ENCODE results near the gene ADIRF. TPM values are rescaled to one million over a fixed set of nuclear protein-coding genes. Genes with fewer than 3 reads are reported as not detected.
A peak's percentile ranks its signal among the peaks of the same experiment; 100 is the strongest.
"Not testable (repeated sequence)": the region's sequence is repeated elsewhere in the genome, so short reads cannot be mapped to it uniquely, and the experiment has no call there.

ADIRF gene
- total RNA-seq, 1 donor from 2014 or later: not detected

GRCh38 chr10:86950349-86950748 is 17.9 kb upstream of the ADIRF start:
- no peak for TF ChIP-seq CTCF (IDR thresholded peaks at IDR 0.05)

DNA sequence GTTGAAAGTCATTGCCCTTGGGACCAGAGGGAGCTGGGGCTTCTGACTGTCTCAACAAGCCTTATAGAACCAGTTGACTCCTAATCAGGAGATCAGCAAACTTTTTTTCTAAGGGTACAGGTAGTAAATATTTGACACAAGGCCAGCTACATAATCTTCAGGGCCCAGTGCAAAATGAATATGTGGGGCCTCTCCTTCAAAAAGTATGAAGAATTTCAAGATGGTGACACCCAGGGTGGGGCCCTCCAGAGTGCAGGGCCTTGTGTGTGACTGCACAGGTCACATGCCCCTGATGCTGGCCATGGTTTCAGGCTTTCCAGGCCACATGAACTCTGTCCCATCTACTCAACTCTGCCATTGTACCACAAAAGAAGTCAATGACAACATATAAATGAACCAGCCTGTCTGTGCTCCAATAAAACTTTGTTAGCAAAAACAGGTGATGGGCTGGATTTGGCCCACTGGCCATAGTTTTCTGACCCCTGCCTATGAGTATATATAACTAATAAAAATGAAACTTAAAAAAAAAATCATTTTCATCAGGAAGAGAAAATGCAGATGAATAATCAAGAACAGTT is 17.0 kb upstream of the ADIRF start:
- H3K27ac Mint-ChIP-seq (ENCODE audit: unreplicated experiment): no peak overlapping the region

More at GRCh38 chr10:86950349-86950748, 17.9 kb upstream of the ADIRF start:
- Mint-ChIP-seq H3K4me3 (ENCODE audit: unreplicated experiment) (no peak overlapping the region), H3K36me3 (ENCODE audit: unreplicated experiment) (peaks cover 5% of the 10 kb centered on the region), H3K9me3 (ENCODE audit: unreplicated experiment) (peaks cover 9% of the 10 kb centered on the region), H3K4me1 (ENCODE audit: unreplicated experiment) (peaks cover 27% of the 10 kb centered on the region), H3K27ac (ENCODE audit: unreplicated experiment) (no peak overlapping the region), H3K27me3 (ENCODE audit: unreplicated experiment) (peaks cover 17% of the 10 kb centered on the region)
- no peak for DNase-seq (ENCODE audit: extremely low spot score, unreplicated experiment)

DNA sequence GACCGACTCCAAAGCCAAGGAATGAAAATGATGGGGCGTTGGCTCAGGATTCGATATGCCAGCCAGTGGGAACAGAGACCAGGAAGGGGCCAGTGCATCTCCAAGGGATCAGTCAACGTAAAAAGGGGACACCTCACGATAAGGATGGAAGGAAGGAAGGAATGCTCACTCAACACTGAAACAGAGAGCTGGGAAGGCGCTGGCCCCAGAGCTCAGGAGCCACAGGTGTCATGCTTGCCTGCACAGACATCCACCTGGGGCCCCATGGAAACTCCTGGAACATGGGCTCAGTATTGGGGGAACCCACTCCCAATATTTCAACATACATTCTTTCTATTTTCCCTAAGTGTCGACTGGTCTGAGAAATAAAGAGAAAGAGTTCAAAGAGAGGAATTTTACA is 16.2 kb upstream of the ADIRF start:
- peaks cover 32% of the 10 kb centered on the region for H3K4me1 Mint-ChIP-seq (ENCODE audit: unreplicated experiment)
- DNase-seq (ENCODE audit: extremely low spot score, unreplicated experiment): no peak
- no peak for TF ChIP-seq CTCF (IDR thresholded peaks at IDR 0.05)
- H3K27me3 Mint-ChIP-seq (ENCODE audit: unreplicated experiment): peaks cover 11% of the 10 kb centered on the region
- H3K9me3 Mint-ChIP-seq (ENCODE audit: unreplicated experiment): peaks cover 9% of the 10 kb centered on the region
- no peak overlapping the region for H3K4me3 Mint-ChIP-seq (ENCODE audit: unreplicated experiment)
- peaks cover 5% of the 10 kb centered on the region for H3K36me3 Mint-ChIP-seq (ENCODE audit: unreplicated experiment)
- no peak overlapping the region for H3K27ac Mint-ChIP-seq (ENCODE audit: unreplicated experiment)

More for the DNA sequence above, 17.0 kb upstream of the ADIRF start:
- peaks cover 26% of the 10 kb centered on the region for H3K4me1 Mint-ChIP-seq (ENCODE audit: unreplicated experiment)
- H3K9me3 Mint-ChIP-seq (ENCODE audit: unreplicated experiment): peaks cover 9% of the 10 kb centered on the region
- H3K27me3 Mint-ChIP-seq (ENCODE audit: unreplicated experiment): peaks cover 17% of the 10 kb centered on the region
- peaks cover 5% of the 10 kb centered on the region for H3K36me3 Mint-ChIP-seq (ENCODE audit: unreplicated experiment)
- DNase-seq (ENCODE audit: extremely low spot score, unreplicated experiment): no peak
- H3K4me3 Mint-ChIP-seq (ENCODE audit: unreplicated experiment): no peak overlapping the region
- no peak for TF ChIP-seq CTCF (IDR thresholded peaks at IDR 0.05)

DNA sequence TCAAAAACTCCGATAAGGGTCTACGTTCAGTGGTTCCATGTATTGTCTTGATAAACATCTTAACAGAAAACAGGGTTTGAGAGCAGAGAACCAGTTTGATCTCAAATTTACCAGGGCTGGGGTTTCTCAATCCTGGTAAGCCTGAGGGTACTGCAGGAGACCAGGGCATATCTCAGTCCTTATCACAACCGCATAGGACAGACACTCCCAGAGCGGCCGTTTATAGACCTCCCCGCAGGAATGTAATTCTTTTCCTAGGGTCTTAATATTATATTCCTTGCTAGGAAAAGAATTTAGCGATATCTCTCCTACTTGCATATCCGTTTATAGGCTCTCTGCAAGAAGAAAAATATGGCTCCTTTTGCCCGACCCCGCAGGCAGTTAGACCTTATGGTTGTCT is 15.6 kb upstream of the ADIRF start:
- peaks cover 38% of the 10 kb centered on the region for H3K4me1 Mint-ChIP-seq (ENCODE audit: unreplicated experiment)

GRCh38 chr10:86953747-86954680 is 14.3 kb upstream of the ADIRF start:
- no peaks in the 10 kb centered on the region for H3K36me3 Mint-ChIP-seq (ENCODE audit: unreplicated experiment)
- no peak for DNase-seq (ENCODE audit: extremely low spot score, unreplicated experiment)
- TF ChIP-seq CTCF (IDR thresholded peaks at IDR 0.05): no peak
- H3K9me3 Mint-ChIP-seq (ENCODE audit: unreplicated experiment): peaks cover 9% of the 10 kb centered on the region
- H3K27ac Mint-ChIP-seq (ENCODE audit: unreplicated experiment): peak overlapping the region; percentile 81
- H3K27me3 Mint-ChIP-seq (ENCODE audit: unreplicated experiment): no peaks in the 10 kb centered on the region
- no peak overlapping the region for H3K4me3 Mint-ChIP-seq (ENCODE audit: unreplicated experiment)
- peaks cover 46% of the 10 kb centered on the region for H3K4me1 Mint-ChIP-seq (ENCODE audit: unreplicated experiment)

More for the DNA sequence above, 15.6 kb upstream of the ADIRF start:
- peaks cover 10% of the 10 kb centered on the region for H3K27me3 Mint-ChIP-seq (ENCODE audit: unreplicated experiment)
- H3K9me3 Mint-ChIP-seq (ENCODE audit: unreplicated experiment); H3K4me3 Mint-ChIP-seq (ENCODE audit: unreplicated experiment); H3K36me3 Mint-ChIP-seq (ENCODE audit: unreplicated experiment); DNase-seq (ENCODE audit: extremely low spot score, unreplicated experiment); H3K27ac Mint-ChIP-seq (ENCODE audit: unreplicated experiment): not testable (repeated sequence)
